Panc1 (cell line): Measurements from ENCODE around the gene SF3A2. TPM values are rescaled to one million over a fixed set of nuclear protein-coding genes. Genes with fewer than 3 reads are reported as not detected.

Experiments used
- ATAC-seq: fragments of 200-7000 bp; cut with Tn5 transposase; 2 replicates; pipeline ENCODE4 v1.9.1; 2020; ENCODE audit warnings: mild to moderate bottlenecking, moderate library complexity
- BruUV-seq: library from RNA; stranded (reverse); fragments of 400-500 nt; replicated peaks from 2 replicates; lab custom pipeline; 2021; lab: Mats Ljungman, UMichigan
- CTCF ChIA-PET: fragments of 300-600 bp; sonication (Branson Sonifier 250); formaldehyde crosslinking; loops from one replicate; lab custom pipeline; 2022; ENCODE audit warnings: antibody characterized with exemption; lab: Charles Lee
- POLR2A ChIA-PET: fragments of 300-600 bp; sonication (Branson Sonifier 250); formaldehyde crosslinking; loops from one replicate; lab custom pipeline; 2022; ENCODE audit warnings: antibody characterized with exemption; lab: Charles Lee
- DNase-seq: peaks from one replicate; pipeline ENCODE4 v3.0.0-alpha.2; 2010; ENCODE audit warnings: low read depth, low spot score
- H3K27ac ChIP-seq: 2 replicates; pipeline ENCODE4 v1.5.1; 2011; ENCODE audit warnings: mild to moderate bottlenecking, low read length, inconsistent platforms
- H3K27me3 ChIP-seq: fragments of 200-500 bp; sonication (Bioruptor generic); 2 replicates; pipeline ENCODE4 v1.6.0; 2014; ENCODE audit warnings: low read length, inconsistent platforms; ENCODE audit not compliant: control insufficient read depth, insufficient read depth
- H3K36me3 ChIP-seq: fragments of 200-500 bp; sonication (Bioruptor generic); 2 replicates; pipeline ENCODE4 v1.5.1; 2014; ENCODE audit warnings: inconsistent platforms, mild to moderate bottlenecking, low read length, moderate library complexity; ENCODE audit not compliant: control insufficient read depth, insufficient read depth
- H3K4me1 ChIP-seq: 2 replicates; pipeline ENCODE4 v1.5.1; 2011; ENCODE audit warnings: inconsistent platforms, mild to moderate bottlenecking, low read length, moderate library complexity; ENCODE audit not compliant: control insufficient read depth, insufficient read depth
- H3K4me3 ChIP-seq, 2 experiments: 2 replicates each; pipeline ENCODE4 v1.5.1; 2011 to 2012; ENCODE audit warnings: low read depth in 2 of 2, low read length in 2 of 2, mild to moderate bottlenecking in 2 of 2, inconsistent platforms in 1 of 2, moderate library complexity in 1 of 2
- H3K9me3 ChIP-seq: fragments of 200-500 bp; sonication (Bioruptor generic); 2 replicates; pipeline ENCODE4 v1.5.1; 2014; ENCODE audit warnings: low read depth, mild to moderate bottlenecking, inconsistent platforms, low read length, moderate library complexity; ENCODE audit not compliant: control insufficient read depth, insufficient read depth
- POLR2AphosphoS5 ChIP-seq: IDR thresholded peaks from 2 replicates; pipeline ENCODE4 v1.6.1; 2012; ENCODE audit warnings: mild to moderate bottlenecking, low read depth, low read length, moderate library complexity
- SIN3A ChIP-seq: IDR thresholded peaks from 2 replicates; pipeline ENCODE4 v1.6.1; 2012; ENCODE audit warnings: low read depth, mild to moderate bottlenecking, low read length, moderate library complexity, borderline replicate concordance; ENCODE audit not compliant: insufficient read depth
- TCF7L2 ChIP-seq: IDR thresholded peaks from 2 replicates; pipeline ENCODE4 v1.6.1; 2011; ENCODE audit warnings: mild to moderate bottlenecking, low read depth, low read length, inconsistent platforms
- in situ Hi-C: cut with HindIII; loops from 2 replicates; pipeline ENCODE4 v1.10.0; 2016; ENCODE audit warnings: low sequenced_read_pairs, low pct_unique_long_range_greater_than_20kb
- intact Hi-C: fragments of 100-400 bp; cut with micrococcal nuclease; formaldehyde crosslinking; loops from one replicate; pipeline ENCODE4 v1.10.0; 2022; ENCODE audit not compliant: unreplicated experiment
- total RNA-seq: library from RNA; stranded (reverse); gene quantifications from one replicate; pipeline ENCODE4 v1.2.1, GENCODE V29; 2021; ENCODE audit not compliant: unreplicated experiment
- TF ChIP-seq, protein P1 (sequence below): fragments of 450-650 bp; IDR thresholded peaks from 2 replicates; pipeline ENCODE4 v1.5.1; 2017; ENCODE audit warnings: mild to moderate bottlenecking
- TF ChIP-seq, protein P2 (sequence below), 2 experiments: IDR thresholded peaks; 2 replicates each; pipeline ENCODE4 v1.6.1; 2011 to 2012; ENCODE audit warnings: low read depth in 2 of 2, control low read depth in 1 of 2, low read length in 1 of 2, mild to moderate bottlenecking in 1 of 2, moderate library complexity in 1 of 2; ENCODE audit not compliant: insufficient read depth in 1 of 2

SF3A2 gene
- total RNA-seq, 1 experiment from 2014 or later, result 103 TPM

DNA sequence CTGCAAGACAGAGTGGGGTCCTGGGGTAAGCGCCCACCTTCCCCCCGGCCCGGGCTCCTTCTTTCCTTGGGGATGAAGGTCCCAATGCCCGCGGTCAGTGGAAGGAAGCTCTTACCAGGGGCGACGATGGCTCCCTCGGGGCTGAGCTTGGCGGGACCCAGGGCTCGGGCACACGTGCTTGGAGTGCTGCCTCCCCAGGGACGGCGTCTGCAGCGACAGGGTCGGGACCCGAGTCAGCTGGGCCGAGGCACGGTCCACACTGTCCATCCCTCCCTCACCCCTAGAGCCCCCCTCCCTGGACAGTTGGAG, 16.1 kb downstream of the SF3A2 start:
- CTCF ChIA-PET, result no interaction called here
- no TSS peak for BruUV-seq
- intact Hi-C loops, result no loop called here

DNA sequence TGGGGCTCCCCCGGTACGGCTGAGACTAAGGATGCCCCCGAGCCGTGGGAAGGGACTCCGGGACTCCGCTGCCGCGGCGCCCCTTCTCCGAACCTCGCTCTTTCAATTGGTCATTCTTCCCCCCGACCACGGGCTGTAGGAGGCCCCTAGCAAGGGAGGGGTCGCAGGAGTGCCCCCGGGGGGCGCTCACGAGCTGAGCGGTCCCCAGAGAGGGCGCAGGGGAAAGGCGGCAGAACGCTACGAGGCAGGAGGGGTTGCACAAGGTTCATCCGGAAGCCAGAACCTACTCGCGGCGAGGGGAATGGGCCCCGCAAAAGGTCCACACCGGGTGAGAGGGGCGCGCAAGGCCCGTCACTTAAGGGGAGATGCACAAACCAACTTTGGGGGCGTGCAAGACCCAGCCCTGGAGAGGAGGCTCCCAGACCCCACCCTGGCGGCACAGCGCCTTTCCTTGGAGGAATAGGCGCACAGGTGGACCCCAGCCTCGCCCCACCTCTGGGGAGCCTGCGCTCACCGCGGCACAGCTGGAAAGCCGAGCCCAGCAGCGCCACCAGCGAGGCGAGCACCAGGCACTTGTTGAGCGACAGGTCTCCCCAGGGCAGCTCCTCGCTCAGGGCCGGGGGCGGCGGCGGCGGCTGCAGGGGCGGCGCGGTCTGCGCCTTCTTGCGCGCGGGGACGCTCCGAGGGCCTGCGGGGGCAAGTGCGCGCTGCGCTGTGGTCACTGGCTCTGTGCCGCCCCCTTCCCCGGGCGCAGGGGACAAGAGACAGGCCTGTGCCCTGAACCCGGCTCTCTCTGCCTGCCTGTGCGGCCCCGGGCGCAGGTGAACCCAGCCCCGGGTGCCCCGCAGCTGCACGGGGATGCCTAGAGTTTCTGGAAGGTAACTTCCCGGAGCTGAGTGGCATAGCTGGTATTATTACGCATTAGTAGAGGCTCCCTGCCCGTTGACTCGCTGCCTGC, 16.8 kb downstream of the SF3A2 start:
- in situ Hi-C loops, result no loop called here
- TF ChIP-seq SIN3A, result no peak
- TF ChIP-seq, protein P1, sequence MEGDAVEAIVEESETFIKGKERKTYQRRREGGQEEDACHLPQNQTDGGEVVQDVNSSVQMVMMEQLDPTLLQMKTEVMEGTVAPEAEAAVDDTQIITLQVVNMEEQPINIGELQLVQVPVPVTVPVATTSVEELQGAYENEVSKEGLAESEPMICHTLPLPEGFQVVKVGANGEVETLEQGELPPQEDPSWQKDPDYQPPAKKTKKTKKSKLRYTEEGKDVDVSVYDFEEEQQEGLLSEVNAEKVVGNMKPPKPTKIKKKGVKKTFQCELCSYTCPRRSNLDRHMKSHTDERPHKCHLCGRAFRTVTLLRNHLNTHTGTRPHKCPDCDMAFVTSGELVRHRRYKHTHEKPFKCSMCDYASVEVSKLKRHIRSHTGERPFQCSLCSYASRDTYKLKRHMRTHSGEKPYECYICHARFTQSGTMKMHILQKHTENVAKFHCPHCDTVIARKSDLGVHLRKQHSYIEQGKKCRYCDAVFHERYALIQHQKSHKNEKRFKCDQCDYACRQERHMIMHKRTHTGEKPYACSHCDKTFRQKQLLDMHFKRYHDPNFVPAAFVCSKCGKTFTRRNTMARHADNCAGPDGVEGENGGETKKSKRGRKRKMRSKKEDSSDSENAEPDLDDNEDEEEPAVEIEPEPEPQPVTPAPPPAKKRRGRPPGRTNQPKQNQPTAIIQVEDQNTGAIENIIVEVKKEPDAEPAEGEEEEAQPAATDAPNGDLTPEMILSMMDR, result no peak; the same call in 1 of the 2 replicates
- TF ChIP-seq TCF7L2, result no peak
- TF ChIP-seq, protein P2, sequence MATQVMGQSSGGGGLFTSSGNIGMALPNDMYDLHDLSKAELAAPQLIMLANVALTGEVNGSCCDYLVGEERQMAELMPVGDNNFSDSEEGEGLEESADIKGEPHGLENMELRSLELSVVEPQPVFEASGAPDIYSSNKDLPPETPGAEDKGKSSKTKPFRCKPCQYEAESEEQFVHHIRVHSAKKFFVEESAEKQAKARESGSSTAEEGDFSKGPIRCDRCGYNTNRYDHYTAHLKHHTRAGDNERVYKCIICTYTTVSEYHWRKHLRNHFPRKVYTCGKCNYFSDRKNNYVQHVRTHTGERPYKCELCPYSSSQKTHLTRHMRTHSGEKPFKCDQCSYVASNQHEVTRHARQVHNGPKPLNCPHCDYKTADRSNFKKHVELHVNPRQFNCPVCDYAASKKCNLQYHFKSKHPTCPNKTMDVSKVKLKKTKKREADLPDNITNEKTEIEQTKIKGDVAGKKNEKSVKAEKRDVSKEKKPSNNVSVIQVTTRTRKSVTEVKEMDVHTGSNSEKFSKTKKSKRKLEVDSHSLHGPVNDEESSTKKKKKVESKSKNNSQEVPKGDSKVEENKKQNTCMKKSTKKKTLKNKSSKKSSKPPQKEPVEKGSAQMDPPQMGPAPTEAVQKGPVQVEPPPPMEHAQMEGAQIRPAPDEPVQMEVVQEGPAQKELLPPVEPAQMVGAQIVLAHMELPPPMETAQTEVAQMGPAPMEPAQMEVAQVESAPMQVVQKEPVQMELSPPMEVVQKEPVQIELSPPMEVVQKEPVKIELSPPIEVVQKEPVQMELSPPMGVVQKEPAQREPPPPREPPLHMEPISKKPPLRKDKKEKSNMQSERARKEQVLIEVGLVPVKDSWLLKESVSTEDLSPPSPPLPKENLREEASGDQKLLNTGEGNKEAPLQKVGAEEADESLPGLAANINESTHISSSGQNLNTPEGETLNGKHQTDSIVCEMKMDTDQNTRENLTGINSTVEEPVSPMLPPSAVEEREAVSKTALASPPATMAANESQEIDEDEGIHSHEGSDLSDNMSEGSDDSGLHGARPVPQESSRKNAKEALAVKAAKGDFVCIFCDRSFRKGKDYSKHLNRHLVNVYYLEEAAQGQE (IDR thresholded peaks at IDR 0.05; ENCODE audit: insufficient read depth in 1 of 2, low read depth in 2 of 2, low read length in 1 of 2), result no peak
- no peak for TF ChIP-seq POLR2AphosphoS5
- DNase-seq, result no peak
- no peak for ATAC-seq
- H3K9me3 ChIP-seq, result no peaks in the 10 kb centered on the region
- H3K4me3 ChIP-seq, result no peak overlapping the region
- no peak overlapping the region for H3K27ac ChIP-seq
- H3K27me3 ChIP-seq, result no peaks in the 10 kb centered on the region
- intact Hi-C loops, result no loop called here
- ChIA-PET POLR2A (no interaction called here), CTCF (no interaction called here)
- H3K4me1 ChIP-seq, result no peaks in the 10 kb centered on the region
- BruUV-seq, result no TSS peak
- H3K36me3 ChIP-seq, result no peaks in the 10 kb centered on the region

More for the DNA sequence above, 16.1 kb downstream of the SF3A2 start:
- POLR2A ChIA-PET, result no interaction called here
- H3K9me3 ChIP-seq, result no peaks in the 10 kb centered on the region
- ATAC-seq (no peak), DNase-seq (no peak)
- in situ Hi-C loops, result no loop called here
- H3K27ac ChIP-seq, result no peak overlapping the region
- H3K36me3 ChIP-seq, result no peaks in the 10 kb centered on the region
- no peaks in the 10 kb centered on the region for H3K4me1 ChIP-seq
- H3K4me3 ChIP-seq, result no peak overlapping the region
- TF ChIP-seq, protein P1, result no peak
- TF ChIP-seq SIN3A (no peak), TCF7L2 (no peak), POLR2AphosphoS5 (no peak)
- TF ChIP-seq, protein P2 (IDR thresholded peaks at IDR 0.05; ENCODE audit: insufficient read depth in 1 of 2, low read depth in 2 of 2, low read length in 1 of 2), result no peak
- H3K27me3 ChIP-seq, result no peaks in the 10 kb centered on the region
